H9 (cell line): Measurements from ENCODE around the gene SPIN1. TPM values are rescaled to one million over a fixed set of nuclear protein-coding genes. Genes with fewer than 3 reads are reported as not detected.

Experiments
- DNase-seq: peaks from one replicate; pipeline ENCODE4 v3.0.0-alpha.2; 2017
- H2AFZ ChIP-seq: one replicate; pipeline ENCODE4 v1.6.1; 2013; ENCODE audit warnings: mild to moderate bottlenecking, low read length, control low read depth, moderate library complexity
- H2AK5ac ChIP-seq: 2 replicates; pipeline ENCODE4 v1.6.1; 2013; ENCODE audit warnings: low read length, control low read depth, mixed read lengths; ENCODE audit not compliant: insufficient read length
- H2BK120ac ChIP-seq: one replicate; pipeline ENCODE4 v1.6.1; 2013; ENCODE audit warnings: low read depth, mild to moderate bottlenecking, low read length, control low read depth, inconsistent platforms; ENCODE audit not compliant: poor library complexity, severe bottlenecking
- H2BK12ac ChIP-seq: 2 replicates; pipeline ENCODE4 v1.6.1; 2013; ENCODE audit warnings: low read length, control low read depth, mixed read lengths, low read depth; ENCODE audit not compliant: insufficient read length
- H2BK15ac ChIP-seq: 2 replicates; pipeline ENCODE4 v1.6.1; 2013; ENCODE audit warnings: low read depth, low read length, control low read depth
- H2BK20ac ChIP-seq: one replicate; pipeline ENCODE4 v1.6.1; 2013; ENCODE audit warnings: low read depth, mild to moderate bottlenecking, low read length, control low read depth, inconsistent platforms; ENCODE audit not compliant: poor library complexity, severe bottlenecking
- H2BK5ac ChIP-seq: 2 replicates; pipeline ENCODE4 v1.6.1; 2013; ENCODE audit warnings: low read length, control low read depth, mixed read lengths; ENCODE audit not compliant: insufficient read length
- H3K14ac ChIP-seq: 2 replicates; pipeline ENCODE4 v1.6.1; 2013; ENCODE audit warnings: low read length, control low read depth; ENCODE audit not compliant: insufficient read depth
- H3K18ac ChIP-seq: 2 replicates; pipeline ENCODE4 v1.6.1; 2013; ENCODE audit warnings: low read depth, mild to moderate bottlenecking, mixed read lengths, low read length, control low read depth; ENCODE audit not compliant: insufficient read length
- H3K23ac ChIP-seq: 2 replicates; pipeline ENCODE4 v1.6.1; 2013; ENCODE audit warnings: low read length, control low read depth, mixed read lengths, low read depth; ENCODE audit not compliant: insufficient read length
- H3K23me2 ChIP-seq: 2 replicates; pipeline ENCODE4 v1.6.1; 2013; ENCODE audit warnings: low read depth, mild to moderate bottlenecking, mixed read lengths, low read length, control low read depth; ENCODE audit not compliant: insufficient read length, poor library complexity, severe bottlenecking
- H3K27ac ChIP-seq: 2 replicates; pipeline ENCODE4 v1.5.1; 2013; ENCODE audit warnings: low read length, control low read depth, mixed read lengths, low read depth; ENCODE audit not compliant: insufficient read length
- H3K27me3 ChIP-seq: 2 replicates; pipeline ENCODE4 v1.6.1; 2013; ENCODE audit warnings: low read length, control low read depth, inconsistent platforms; ENCODE audit not compliant: insufficient read depth
- H3K4ac ChIP-seq: 2 replicates; pipeline ENCODE4 v1.6.1; 2013; ENCODE audit warnings: low read depth, mild to moderate bottlenecking, control low read depth, inconsistent platforms, low read length, moderate library complexity
- H3K4me1 ChIP-seq: 2 replicates; pipeline ENCODE4 v1.6.1; 2013; ENCODE audit warnings: low read length, control low read depth, inconsistent platforms; ENCODE audit not compliant: insufficient read depth
- H3K4me2 ChIP-seq: 2 replicates; pipeline ENCODE4 v1.6.1; 2013; ENCODE audit warnings: low read length, control low read depth, mixed read lengths; ENCODE audit not compliant: insufficient read length, insufficient read depth
- H3K56ac ChIP-seq: 2 replicates; pipeline ENCODE4 v1.6.1; 2013; ENCODE audit warnings: low read depth, mild to moderate bottlenecking, mixed read lengths, low read length, control low read depth; ENCODE audit not compliant: insufficient read length
- H3K79me1 ChIP-seq: 2 replicates; pipeline ENCODE4 v1.6.1; 2013; ENCODE audit warnings: low read depth, mild to moderate bottlenecking, moderate library complexity, low read length, control low read depth, inconsistent platforms; ENCODE audit not compliant: insufficient read depth, poor library complexity, severe bottlenecking
- H3K79me2 ChIP-seq: 2 replicates; pipeline ENCODE4 v1.6.1; 2013; ENCODE audit warnings: low read length, control low read depth, inconsistent platforms; ENCODE audit not compliant: insufficient read depth
- H3K9ac ChIP-seq: 2 replicates; pipeline ENCODE4 v1.6.1; 2013; ENCODE audit warnings: low read length, control low read depth, mixed read lengths; ENCODE audit not compliant: insufficient read length; ENCODE audit errors: extremely low read depth
- H3K9me3 ChIP-seq: one replicate; pipeline ENCODE4 v1.6.1; 2013; ENCODE audit warnings: low read depth, low read length, inconsistent platforms; ENCODE audit not compliant: control insufficient read depth
- H3T11ph ChIP-seq: one replicate; pipeline ENCODE4 v1.6.1; 2013; ENCODE audit warnings: mild to moderate bottlenecking, low read length, control low read depth, inconsistent platforms
- H4K20me1 ChIP-seq: one replicate; pipeline ENCODE4 v1.6.1; 2013; ENCODE audit not compliant: control insufficient read depth, insufficient read length, insufficient read depth
- H4K5ac ChIP-seq: 2 replicates; pipeline ENCODE4 v1.6.1; 2013; ENCODE audit warnings: low read depth, mild to moderate bottlenecking, mixed read lengths, low read length, control low read depth; ENCODE audit not compliant: insufficient read length
- H4K8ac ChIP-seq: replicated peaks from 2 replicates; pipeline ENCODE4 v1.6.1; 2013; ENCODE audit warnings: low read length, control low read depth, mixed read lengths, low read depth; ENCODE audit not compliant: insufficient read length
- H4K91ac ChIP-seq: 2 replicates; pipeline ENCODE4 v1.6.1; 2013; ENCODE audit warnings: low read depth, mild to moderate bottlenecking, moderate library complexity, mixed read lengths, low read length, control low read depth; ENCODE audit not compliant: insufficient read length
- H3K27ac Mint-ChIP-seq, 3 experiments: 2 replicates in 2 of 3; 3 replicates in 1 of 3; pipeline ENCODE4 v1.8.0; 2020 to 2021; ENCODE audit warnings: mixed read lengths in 3 of 3, mild to moderate bottlenecking in 1 of 3, moderate library complexity in 1 of 3
- H3K27me3 Mint-ChIP-seq: 2 replicates; pipeline ENCODE4 v1.8.0; 2021; ENCODE audit warnings: low read depth, mild to moderate bottlenecking, moderate library complexity, mixed read lengths
- H3K36me3 Mint-ChIP-seq, 3 experiments: 2 replicates in 2 of 3; 3 replicates in 1 of 3; pipeline ENCODE4 v1.8.0; 2020 to 2021; ENCODE audit warnings: low read depth in 3 of 3, mixed read lengths in 3 of 3; ENCODE audit not compliant: insufficient read depth in 1 of 3
- H3K4me1 Mint-ChIP-seq, 2 experiments: 2 replicates each; pipeline ENCODE4 v1.8.0; 2020; ENCODE audit warnings: mixed read lengths in 2 of 2
- H3K4me3 Mint-ChIP-seq, 2 experiments: 2 replicates in 1 of 2; 3 replicates in 1 of 2; pipeline ENCODE4 v1.8.0; 2020 to 2021; ENCODE audit warnings: mild to moderate bottlenecking in 2 of 2, mixed read lengths in 2 of 2, moderate library complexity in 1 of 2
- H3K9me3 Mint-ChIP-seq, 2 experiments: 2 replicates in 1 of 2; 3 replicates in 1 of 2; pipeline ENCODE4 v1.8.0; 2020; ENCODE audit warnings: mild to moderate bottlenecking in 2 of 2, mixed read lengths in 2 of 2, moderate library complexity in 1 of 2
- WGBS: extraction: QIAGEN DNeasy Blood & Tissue Kit; methylation state at CpG from one replicate; pipeline ENCODE4 v1.1.7; 2013; ENCODE audit warnings: missing lambda C conversion rate, low lambda C conversion rate, mixed read lengths; ENCODE audit not compliant: insufficient read length; ENCODE audit errors: extremely low coverage; 5-methylcytosine and 5-hydroxymethylcytosine counted together
- total RNA-seq: library from RNA; stranded (reverse); gene quantifications from 2 replicates; pipeline ENCODE4 v1.2.1, GENCODE V29; 2021
- TF ChIP-seq, protein P1 (sequence below): fragments of 200-600 bp; sonication (generic); conservative IDR thresholded peaks from 3 replicates; pipeline ENCODE4 v1.8.0; 2021; ENCODE audit warnings: antibody characterized with exemption, mild to moderate bottlenecking

Gene SPIN1
- total RNA-seq, 1 experiment from 2014 or later = 136 TPM

DNA sequence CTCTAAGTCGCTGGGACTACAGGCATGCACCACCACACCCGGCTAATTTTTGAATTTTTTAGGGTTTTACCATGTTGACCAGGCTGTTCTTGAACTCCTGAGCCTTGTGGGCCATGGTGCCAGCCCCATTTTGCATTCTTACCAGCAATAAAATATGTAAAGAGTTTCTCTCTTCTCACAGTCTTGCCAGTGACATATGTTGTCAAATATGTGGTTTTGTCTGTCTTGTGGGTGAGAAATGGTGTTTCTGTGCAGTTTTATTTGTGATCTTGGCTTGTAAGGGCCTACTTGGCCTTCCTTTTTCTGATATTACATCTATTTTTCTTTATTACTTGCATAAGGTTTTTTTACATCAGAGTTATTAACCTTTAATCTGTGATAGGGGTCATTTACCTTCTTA is 47.1 kb downstream of the SPIN1 start:
- Histone ChIP-seq H3T11ph (no peak overlapping the region), H2BK5ac (no peak overlapping the region), H3K23ac (no peak overlapping the region), H3K4me2 (no peak overlapping the region), H3K9me3 (no peaks in the 10 kb centered on the region), H3K4me1 (no peaks in the 10 kb centered on the region), H4K5ac (no peak overlapping the region), H3K79me2 (peaks cover 18% of the 10 kb centered on the region; the same call in 1 of the 2 replicates), H3K27me3 (no peaks in the 10 kb centered on the region), H4K20me1 (no peaks in the 10 kb centered on the region), H2BK20ac (no peak overlapping the region), H2BK120ac (no peak overlapping the region), H3K23me2 (no peaks in the 10 kb centered on the region), H4K91ac (no peak overlapping the region), H3K27ac (no peak overlapping the region), H3K18ac (no peak overlapping the region), H3K14ac (no peak overlapping the region), H2BK12ac (no peak overlapping the region), H2AFZ (no peak overlapping the region), H3K9ac (no peak overlapping the region), H2BK15ac (no peak overlapping the region), H4K8ac (no peak overlapping the region), H3K79me1 (peaks cover 6% of the 10 kb centered on the region), H3K4ac (no peak overlapping the region), H3K56ac (no peak overlapping the region), H2AK5ac (no peak overlapping the region)
- Mint-ChIP-seq H3K9me3 (no peaks in the 10 kb centered on the region), H3K4me3 (no peak overlapping the region), H3K36me3 (peaks cover 23 to 66% (median 64%) of the 10 kb centered on the region in 3 experiments), H3K27me3 (no peaks in the 10 kb centered on the region), H3K4me1 (peaks cover 7 to 12% of the 10 kb centered on the region in 2 experiments), H3K27ac (peak overlapping the region in 1 of 3 experiments; percentile 22; a peak in 1 of 7 replicates)
- no CpG with 5 or more reads among the region's 2 CpGs for WGBS
- TF ChIP-seq, protein P1, sequence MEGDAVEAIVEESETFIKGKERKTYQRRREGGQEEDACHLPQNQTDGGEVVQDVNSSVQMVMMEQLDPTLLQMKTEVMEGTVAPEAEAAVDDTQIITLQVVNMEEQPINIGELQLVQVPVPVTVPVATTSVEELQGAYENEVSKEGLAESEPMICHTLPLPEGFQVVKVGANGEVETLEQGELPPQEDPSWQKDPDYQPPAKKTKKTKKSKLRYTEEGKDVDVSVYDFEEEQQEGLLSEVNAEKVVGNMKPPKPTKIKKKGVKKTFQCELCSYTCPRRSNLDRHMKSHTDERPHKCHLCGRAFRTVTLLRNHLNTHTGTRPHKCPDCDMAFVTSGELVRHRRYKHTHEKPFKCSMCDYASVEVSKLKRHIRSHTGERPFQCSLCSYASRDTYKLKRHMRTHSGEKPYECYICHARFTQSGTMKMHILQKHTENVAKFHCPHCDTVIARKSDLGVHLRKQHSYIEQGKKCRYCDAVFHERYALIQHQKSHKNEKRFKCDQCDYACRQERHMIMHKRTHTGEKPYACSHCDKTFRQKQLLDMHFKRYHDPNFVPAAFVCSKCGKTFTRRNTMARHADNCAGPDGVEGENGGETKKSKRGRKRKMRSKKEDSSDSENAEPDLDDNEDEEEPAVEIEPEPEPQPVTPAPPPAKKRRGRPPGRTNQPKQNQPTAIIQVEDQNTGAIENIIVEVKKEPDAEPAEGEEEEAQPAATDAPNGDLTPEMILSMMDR = no peak
- no peak for DNase-seq
